Activated naive CD8-positive, alpha-beta T cell (primary cell): ENCODE data around the gene GPR35.

ENCODE experiments used
- H3K27ac Mint-ChIP-seq: one replicate; pipeline ENCODE4 v1.8.0; 2021; ENCODE audit warnings: mixed read lengths
- H3K27me3 Mint-ChIP-seq: one replicate; pipeline ENCODE4 v1.8.0; 2021; ENCODE audit warnings: mixed read lengths
- H3K36me3 Mint-ChIP-seq: one replicate; pipeline ENCODE4 v1.8.0; 2021; ENCODE audit warnings: mixed read lengths
- H3K4me1 Mint-ChIP-seq: one replicate; pipeline ENCODE4 v1.8.0; 2021; ENCODE audit warnings: low read depth, mixed read lengths
- H3K4me3 Mint-ChIP-seq: one replicate; pipeline ENCODE4 v1.8.0; 2021; ENCODE audit warnings: mild to moderate bottlenecking, mixed read lengths
- H3K9me3 Mint-ChIP-seq: one replicate; pipeline ENCODE4 v1.8.0; 2021; ENCODE audit warnings: low read depth, mixed read lengths

Gene GPR35

DNA sequence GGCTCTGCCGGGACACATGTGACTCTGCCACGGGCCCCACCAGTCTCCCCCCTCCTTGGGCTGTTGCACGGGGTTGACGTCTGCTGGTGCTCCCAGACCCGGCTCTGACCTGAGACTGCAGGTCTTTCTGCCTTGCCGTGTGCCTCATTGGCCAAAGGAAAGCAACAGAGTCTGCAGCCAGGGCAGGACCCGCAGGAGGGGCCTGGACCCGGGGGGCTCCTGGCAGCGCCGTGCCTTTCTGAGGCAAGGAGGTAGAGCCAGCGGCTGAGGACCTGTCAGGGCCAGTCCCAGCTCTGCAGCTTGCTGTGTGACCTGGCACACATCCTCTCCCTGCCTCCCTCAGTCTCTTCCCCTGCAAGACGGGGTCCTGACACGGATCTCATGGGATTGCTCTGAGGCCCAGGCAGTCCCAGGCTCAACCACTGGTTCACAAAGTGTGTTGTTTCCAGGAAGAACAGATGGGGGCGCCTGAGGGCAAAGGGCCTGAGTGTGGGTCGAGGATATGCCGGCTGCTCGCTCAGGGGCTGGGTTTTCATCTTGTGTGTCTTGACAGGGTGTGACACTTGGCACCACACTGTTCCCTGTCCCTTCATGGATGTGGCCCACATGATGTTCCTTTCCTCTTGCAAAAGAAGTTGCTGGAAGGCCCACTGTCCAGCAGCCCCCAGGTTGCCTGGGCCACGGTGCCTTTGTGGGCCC is 29.8 kb upstream of the GPR35 start:
- Mint-ChIP-seq H3K36me3 (no peaks in the 10 kb centered on the region), H3K27me3 (no peaks in the 10 kb centered on the region), H3K9me3 (no peaks in the 10 kb centered on the region), H3K27ac (no peak overlapping the region), H3K4me1 (peaks cover 2% of the 10 kb centered on the region), H3K4me3 (no peak overlapping the region)

DNA sequence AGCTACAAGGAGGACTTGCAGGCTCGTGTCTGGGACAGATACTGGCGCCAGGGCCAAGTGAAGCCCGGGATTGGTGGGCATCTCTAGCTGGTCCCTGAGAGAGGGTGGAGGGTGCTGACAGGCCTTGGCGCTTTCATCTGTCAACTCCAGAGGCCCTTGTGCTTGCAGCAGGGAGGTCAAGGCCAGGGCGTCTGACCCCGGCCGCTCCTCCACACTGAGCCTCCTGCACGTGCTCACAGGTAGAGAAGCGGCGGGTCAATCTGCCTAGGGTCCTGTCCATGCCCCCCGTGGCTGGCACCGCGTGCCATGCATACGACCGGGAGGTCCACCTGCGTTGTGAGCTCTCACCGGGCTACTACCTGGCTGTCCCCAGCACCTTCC is 29.2 kb upstream of the GPR35 start:
- Mint-ChIP-seq H3K27ac (no peak overlapping the region), H3K4me3 (no peak overlapping the region), H3K4me1 (peaks cover 2% of the 10 kb centered on the region), H3K27me3 (no peaks in the 10 kb centered on the region), H3K9me3 (no peaks in the 10 kb centered on the region), H3K36me3 (no peaks in the 10 kb centered on the region)

- H3K4me1 Mint-ChIP-seq, result peaks cover 2% of the 10 kb centered on the region
- H3K27me3 Mint-ChIP-seq, result no peaks in the 10 kb centered on the region
- H3K4me3 Mint-ChIP-seq, result no peak overlapping the region
Measured at GRCh38 chr2:240596491-240596931, 28.8 kb upstream of the GPR35 start.

DNA sequence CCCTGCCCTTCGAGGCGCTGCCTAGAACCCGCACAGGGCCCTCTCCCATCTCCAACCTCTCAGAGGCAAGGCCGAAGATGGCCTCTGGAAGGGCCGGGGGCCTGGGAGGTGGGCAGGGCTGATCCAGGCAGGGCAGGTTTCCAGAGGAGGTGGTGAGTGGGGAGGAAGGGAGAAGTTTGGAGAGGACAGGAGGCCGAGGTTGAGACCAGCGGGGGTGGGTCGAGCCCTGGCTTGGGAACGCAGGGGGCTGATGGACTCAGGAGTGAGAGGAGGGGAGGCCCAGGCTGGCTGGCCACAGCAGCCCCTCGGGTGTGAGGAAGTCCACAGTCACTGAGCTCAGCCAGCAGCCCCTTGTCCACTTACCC is 28.2 kb upstream of the GPR35 start:
- Mint-ChIP-seq H3K4me3 (no peak overlapping the region), H3K36me3 (no peaks in the 10 kb centered on the region), H3K27ac (no peak overlapping the region), H3K9me3 (no peaks in the 10 kb centered on the region), H3K4me1 (no peaks in the 10 kb centered on the region), H3K27me3 (no peaks in the 10 kb centered on the region)

More at GRCh38 chr2:240596491-240596931, 28.8 kb upstream of the GPR35 start:
- H3K36me3 Mint-ChIP-seq, result no peaks in the 10 kb centered on the region
- no peaks in the 10 kb centered on the region for H3K9me3 Mint-ChIP-seq
- H3K27ac Mint-ChIP-seq, result no peak overlapping the region

DNA sequence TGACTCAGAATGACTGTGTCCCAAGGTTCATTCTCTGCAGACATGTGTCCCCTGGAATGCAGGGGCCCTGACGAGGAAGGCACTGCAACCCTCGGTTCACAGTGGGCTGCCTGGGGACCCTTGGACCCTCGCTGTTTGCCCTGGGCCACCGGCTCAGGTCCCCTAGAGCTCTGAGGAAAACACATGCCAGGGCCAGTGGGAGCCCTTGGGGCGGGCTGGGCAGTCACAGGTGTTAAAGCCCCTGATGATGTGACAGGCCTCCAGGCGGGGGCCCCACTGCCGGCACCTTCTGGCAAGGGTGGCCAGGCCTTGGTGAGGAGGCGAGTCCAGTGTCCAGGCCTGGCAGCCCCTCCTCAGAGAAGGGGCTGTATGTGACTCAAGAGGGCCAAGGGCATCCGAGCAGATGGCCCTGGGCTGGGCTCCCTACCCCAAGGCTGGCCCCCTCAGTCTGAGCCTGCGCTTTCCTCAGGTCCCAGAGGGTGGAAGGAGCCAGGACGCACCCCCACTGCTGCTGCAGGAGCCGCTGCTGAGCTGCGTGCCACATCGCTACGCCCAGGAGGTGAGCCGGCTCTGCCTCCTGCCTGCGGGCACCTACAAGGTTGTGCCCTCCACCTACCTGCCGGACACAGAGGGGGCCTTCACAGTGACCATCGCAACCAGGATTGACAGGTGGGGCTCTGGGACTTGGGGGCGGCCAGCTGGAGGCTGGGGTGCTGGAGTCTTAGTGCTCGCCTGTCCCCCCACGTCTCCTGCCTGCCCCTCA is 27.7 kb upstream of the GPR35 start:
- no peaks in the 10 kb centered on the region for H3K36me3 Mint-ChIP-seq
- H3K4me3 Mint-ChIP-seq, result no peak overlapping the region
- no peak overlapping the region for H3K27ac Mint-ChIP-seq

DNA sequence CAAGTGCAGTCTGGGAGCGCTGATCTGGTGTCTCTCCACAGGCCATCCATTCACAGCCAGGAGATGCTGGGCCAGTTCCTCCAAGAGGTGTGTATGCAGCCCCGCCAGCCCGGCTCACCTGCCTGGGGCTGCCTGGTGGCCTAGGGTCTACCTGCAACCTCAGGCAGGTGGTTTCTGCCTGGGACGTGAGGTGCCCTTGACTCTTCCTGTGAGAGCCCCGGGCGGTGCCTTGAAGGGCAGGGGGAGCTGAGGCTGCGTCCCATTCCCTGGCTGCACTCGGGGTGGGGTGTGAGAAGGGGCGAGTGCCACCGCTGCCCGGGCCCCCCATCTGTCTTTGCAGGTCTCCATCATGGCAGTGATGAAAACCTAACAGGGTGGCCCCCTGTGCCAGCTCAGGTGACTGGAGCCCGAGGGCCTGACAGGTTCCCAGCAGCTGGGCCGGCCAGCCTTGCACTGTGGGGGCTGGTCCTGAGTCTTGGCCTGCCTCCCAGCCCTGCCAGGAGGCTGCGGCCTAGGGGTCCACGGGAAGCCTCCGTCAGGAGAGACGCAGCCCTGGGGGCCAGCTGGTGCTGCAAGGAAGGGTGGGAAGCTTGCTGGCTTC is 26.9 kb upstream of the GPR35 start:
- H3K9me3 Mint-ChIP-seq, result no peaks in the 10 kb centered on the region
- H3K27me3 Mint-ChIP-seq, result no peaks in the 10 kb centered on the region
- H3K4me3 Mint-ChIP-seq, result no peak overlapping the region
- no peaks in the 10 kb centered on the region for H3K36me3 Mint-ChIP-seq
- no peaks in the 10 kb centered on the region for H3K4me1 Mint-ChIP-seq
- H3K27ac Mint-ChIP-seq, result no peak overlapping the region

More for the DNA sequence above, 27.7 kb upstream of the GPR35 start:
- no peaks in the 10 kb centered on the region for H3K9me3 Mint-ChIP-seq
- H3K4me1 Mint-ChIP-seq, result no peaks in the 10 kb centered on the region
- no peaks in the 10 kb centered on the region for H3K27me3 Mint-ChIP-seq

DNA sequence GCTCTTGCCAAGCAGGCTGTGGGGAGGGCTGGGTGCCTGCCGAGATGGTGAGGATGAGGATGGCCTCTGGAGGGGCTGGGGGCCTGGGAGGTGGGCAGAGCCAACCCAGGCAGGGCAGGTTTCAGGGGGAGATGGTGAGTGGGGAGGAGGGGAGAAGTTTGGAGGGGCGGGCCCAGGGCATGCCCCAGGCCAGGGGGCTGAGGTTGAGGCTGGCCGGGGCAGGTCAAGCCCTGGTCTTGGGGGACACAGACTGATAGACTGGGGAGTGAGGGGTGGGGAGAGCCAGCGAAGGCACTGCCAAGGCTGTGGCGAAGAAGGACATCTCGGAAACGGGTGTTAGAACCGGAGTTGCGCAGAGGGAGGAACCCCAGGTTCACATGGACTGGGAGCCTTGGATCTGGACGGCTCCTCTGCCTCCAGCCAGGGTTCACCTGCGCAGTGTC is 26.1 kb upstream of the GPR35 start:
- Mint-ChIP-seq H3K4me3 (no peak overlapping the region), H3K27me3 (no peaks in the 10 kb centered on the region), H3K9me3 (no peaks in the 10 kb centered on the region), H3K4me1 (no peaks in the 10 kb centered on the region), H3K27ac (no peak overlapping the region), H3K36me3 (no peaks in the 10 kb centered on the region)

DNA sequence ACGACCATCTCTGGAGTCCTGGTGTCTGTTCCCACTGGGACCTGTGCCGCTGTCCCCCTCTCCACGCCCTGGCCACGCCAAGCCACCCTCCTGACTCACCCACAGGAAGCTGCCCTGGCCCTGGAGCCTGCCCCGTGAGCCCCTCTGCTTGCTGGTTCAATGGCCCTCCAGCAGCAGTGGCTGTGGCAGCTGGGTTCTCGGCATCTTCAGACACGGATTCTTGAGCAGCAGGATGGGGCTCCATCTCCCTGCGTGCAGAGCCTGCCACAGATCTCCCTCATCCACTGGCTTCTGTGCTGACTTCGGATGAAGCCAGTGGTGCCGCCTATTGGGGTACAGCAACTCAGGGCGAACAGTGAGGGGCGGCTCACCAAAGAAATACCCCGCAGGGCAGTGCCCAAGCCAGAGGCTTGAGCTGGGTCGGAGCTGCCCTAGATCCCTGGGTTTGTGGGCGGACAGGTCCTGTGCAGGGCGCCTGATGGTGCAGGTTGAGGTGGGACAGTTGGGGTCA is 24.8 kb upstream of the GPR35 start:
- Mint-ChIP-seq H3K9me3 (no peaks in the 10 kb centered on the region), H3K36me3 (no peaks in the 10 kb centered on the region), H3K4me3 (no peak overlapping the region), H3K27ac (peak overlapping the region; percentile 54), H3K4me1 (no peaks in the 10 kb centered on the region), H3K27me3 (no peaks in the 10 kb centered on the region)

- no peaks in the 10 kb centered on the region for H3K27me3 Mint-ChIP-seq
- no peaks in the 10 kb centered on the region for H3K4me1 Mint-ChIP-seq
- H3K9me3 Mint-ChIP-seq, result no peaks in the 10 kb centered on the region
- H3K4me3 Mint-ChIP-seq, result no peak overlapping the region
- H3K36me3 Mint-ChIP-seq, result no peaks in the 10 kb centered on the region
- H3K27ac Mint-ChIP-seq, result no peak overlapping the region
Measured at GRCh38 chr2:240601061-240601830, 24.0 kb upstream of the GPR35 start.

DNA sequence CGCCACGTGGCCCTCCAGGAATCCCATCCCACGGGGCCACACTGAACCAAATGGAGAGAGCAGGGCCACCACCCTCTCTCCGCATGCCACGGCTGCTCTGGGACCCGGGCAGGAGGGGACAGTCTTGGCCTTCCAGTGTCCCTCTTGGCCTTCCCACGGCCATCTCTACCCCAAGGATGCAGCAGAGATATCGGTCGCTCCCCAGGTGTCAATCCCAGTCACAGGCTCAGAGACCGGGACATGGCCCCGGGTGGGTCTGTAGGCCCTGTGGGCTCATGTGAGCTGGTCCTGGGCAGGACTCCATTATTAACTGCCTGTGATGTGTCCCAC is 23.5 kb upstream of the GPR35 start:
- H3K9me3 Mint-ChIP-seq, result no peaks in the 10 kb centered on the region
- H3K27ac Mint-ChIP-seq, result no peak overlapping the region
- no peaks in the 10 kb centered on the region for H3K36me3 Mint-ChIP-seq
- H3K4me1 Mint-ChIP-seq, result no peaks in the 10 kb centered on the region
- H3K4me3 Mint-ChIP-seq, result no peak overlapping the region
- H3K27me3 Mint-ChIP-seq, result no peaks in the 10 kb centered on the region

DNA sequence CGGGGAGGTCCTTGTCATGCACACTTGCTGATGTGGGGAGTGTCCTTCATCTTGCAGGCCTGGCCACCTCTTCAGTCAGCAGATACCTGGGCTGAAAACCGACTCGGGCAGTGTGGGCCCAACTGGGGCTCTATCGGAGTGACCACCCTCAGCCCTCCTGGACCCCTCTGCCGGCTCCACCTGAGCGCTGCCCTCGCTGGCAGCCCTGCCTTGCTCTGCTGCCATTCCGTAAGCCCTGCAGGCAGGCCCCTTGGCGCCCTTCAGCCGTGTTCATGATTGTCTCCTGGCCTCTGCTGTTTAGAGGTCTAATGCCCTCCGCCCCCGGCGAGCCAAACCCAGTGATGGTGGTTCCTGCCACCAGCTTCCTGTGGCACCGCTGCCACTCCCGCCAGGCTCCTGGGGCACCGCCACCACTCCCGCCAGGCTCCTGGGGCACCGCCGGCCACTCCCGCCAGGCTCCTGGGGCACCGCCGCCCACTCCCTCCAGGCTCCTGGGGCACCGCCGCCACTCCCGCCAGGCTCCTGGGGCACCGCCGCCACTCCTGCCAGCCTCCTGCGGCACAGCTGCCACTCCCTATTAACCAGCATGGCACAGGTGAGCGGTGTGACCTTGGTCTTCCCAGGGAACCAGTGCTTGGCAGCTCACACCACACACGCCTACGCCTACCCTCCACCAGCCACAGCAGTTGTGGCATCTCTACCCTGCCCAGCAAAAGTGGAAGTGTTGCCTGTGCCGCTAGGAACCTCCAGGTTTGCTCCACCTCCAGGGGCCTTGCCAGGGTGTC is 22.8 kb upstream of the GPR35 start:
- no peak overlapping the region for H3K4me3 Mint-ChIP-seq
- no peaks in the 10 kb centered on the region for H3K27me3 Mint-ChIP-seq
- H3K9me3 Mint-ChIP-seq, result no peaks in the 10 kb centered on the region
- H3K36me3 Mint-ChIP-seq, result no peaks in the 10 kb centered on the region
- no peak overlapping the region for H3K27ac Mint-ChIP-seq
- no peaks in the 10 kb centered on the region for H3K4me1 Mint-ChIP-seq

GRCh38 chr2:240603081-240603835 is 22.0 kb upstream of the GPR35 start:
- no peaks in the 10 kb centered on the region for H3K4me1 Mint-ChIP-seq
- H3K4me3 Mint-ChIP-seq, result no peak overlapping the region
- no peaks in the 10 kb centered on the region for H3K27me3 Mint-ChIP-seq
- no peaks in the 10 kb centered on the region for H3K36me3 Mint-ChIP-seq
- no peaks in the 10 kb centered on the region for H3K9me3 Mint-ChIP-seq
- no peak overlapping the region for H3K27ac Mint-ChIP-seq

DNA sequence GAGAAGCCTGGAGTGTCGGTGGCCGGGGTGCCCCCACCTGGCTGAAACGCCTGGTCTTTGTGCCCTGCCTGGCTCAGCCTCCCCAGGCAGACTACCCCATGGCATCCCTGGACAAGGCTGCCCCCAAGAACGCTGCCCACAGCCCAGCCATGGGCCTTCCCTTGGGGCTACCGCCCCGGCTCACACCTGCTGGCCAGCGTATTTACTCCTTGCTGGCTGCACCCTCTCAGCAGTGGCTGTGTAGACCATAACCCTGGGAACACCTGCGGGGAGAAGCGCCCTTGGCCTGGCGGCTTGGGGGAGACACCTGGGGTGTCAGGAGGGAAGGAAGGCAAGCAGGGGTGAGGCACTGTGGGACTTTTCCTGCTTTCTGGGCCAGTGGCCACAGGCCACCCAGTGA is 21.4 kb upstream of the GPR35 start:
- Mint-ChIP-seq H3K4me3 (no peak overlapping the region), H3K36me3 (no peaks in the 10 kb centered on the region), H3K4me1 (no peaks in the 10 kb centered on the region), H3K27me3 (no peaks in the 10 kb centered on the region), H3K27ac (no peak overlapping the region), H3K9me3 (no peaks in the 10 kb centered on the region)
